HCT116 (cell line): ENCODE data around the gene APOBEC3A. TPM values are rescaled to one million over a fixed set of nuclear protein-coding genes. Genes with fewer than 3 reads are reported as not detected.

Experiments
- ATAC-seq: fragments of 200-7000 bp; cut with Tn5 transposase; 2 replicates; pipeline ENCODE4 v1.9.1; 2020; ENCODE audit warnings: mild to moderate bottlenecking, moderate library complexity
- BruUV-seq: library from RNA; stranded (reverse); fragments of 400-500 nt; replicated peaks from 2 replicates; lab custom pipeline; 2021; lab: Mats Ljungman, UMichigan
- CTCF ChIA-PET: fragments of 300-600 bp; sonication (Branson Sonifier 250); formaldehyde crosslinking; loops from one replicate; lab custom pipeline; 2021; ENCODE audit warnings: antibody characterized with exemption; lab: Charles Lee
- POLR2A ChIA-PET: fragments of 300-600, 350-600 bp; sonication (Branson Sonifier 250); formaldehyde crosslinking; loops from one replicate; lab custom pipeline; 2021; ENCODE audit warnings: antibody characterized with exemption; lab: Charles Lee
- RAD21 ChIA-PET, 2 experiments: fragments of 300-600 bp; sonication (Branson Sonifier 250); formaldehyde crosslinking; loops; one replicate each; lab custom pipeline; 2023; ENCODE audit warnings: low total read pairs in 2 of 2; ENCODE audit not compliant: uncharacterized antibody in 2 of 2, unreplicated experiment in 2 of 2, low non-redundant PET in 1 of 2; lab: Charles Lee
- DNase-seq: peaks from one replicate; pipeline ENCODE4 v3.0.0-alpha.2; 2010; ENCODE audit warnings: low read depth, low spot score
- H2AFZ ChIP-seq: fragments of 200-600 bp; shearing (Covaris generic), sonication (generic); 2 replicates; pipeline ENCODE4 v1.6.1; 2017; ENCODE audit warnings: low read depth, mixed run types, mixed read lengths, antibody characterized with exemption, low read length; ENCODE audit not compliant: poor library complexity, severe bottlenecking
- H3K27ac ChIP-seq: 2 replicates; pipeline ENCODE4 v1.5.1; 2012; ENCODE audit warnings: low read depth, low read length
- H3K27me3 ChIP-seq: fragments of 200-600 bp; sonication (generic); 2 replicates; pipeline ENCODE4 v1.6.1; 2016; ENCODE audit warnings: mixed run types, low read length, mixed read lengths; ENCODE audit not compliant: insufficient read depth
- H3K36me3 ChIP-seq, 2 experiments: fragments of 200-500 bp in 1 of 2; fragments of 200-600 bp in 1 of 2; sonication (Bioruptor generic) in 1 of 2; sonication (generic) in 1 of 2; 2 replicates each; pipeline versions ENCODE4 v1.5.1 to v1.6.1; 2014 to 2016; ENCODE audit warnings: low read length in 2 of 2, inconsistent platforms in 1 of 2, mixed read lengths in 1 of 2, mixed run types in 1 of 2; ENCODE audit not compliant: insufficient read depth in 2 of 2, control insufficient read depth in 1 of 2
- H3K4me1 ChIP-seq, 2 experiments: fragments of 200-600 bp in 1 of 2; sonication (generic) in 1 of 2; 2 replicates each; pipeline versions ENCODE4 v1.5.1 to v1.6.1; 2012 to 2017; ENCODE audit warnings: low read length in 2 of 2, inconsistent platforms in 1 of 2, mild to moderate bottlenecking in 1 of 2, mixed read lengths in 1 of 2, mixed run types in 1 of 2, moderate library complexity in 1 of 2; ENCODE audit not compliant: insufficient read depth in 2 of 2, control insufficient read depth in 1 of 2
- H3K4me2 ChIP-seq: fragments of 200-600 bp; sonication (generic); 2 replicates; pipeline ENCODE4 v1.6.1; 2017; ENCODE audit warnings: mixed run types, low read length, mixed read lengths
- H3K4me3 ChIP-seq, 2 experiments: fragments of 200-600 bp in 1 of 2; sonication (generic) in 1 of 2; replicated peaks in 1 of 2; 2 replicates each; pipeline ENCODE4 v1.5.1; 2011 to 2016; ENCODE audit warnings: low read length in 2 of 2, control low read depth in 1 of 2, low read depth in 1 of 2, mild to moderate bottlenecking in 1 of 2, mixed read lengths in 1 of 2, mixed run types in 1 of 2
- H3K79me2 ChIP-seq: fragments of 200-600 bp; sonication (generic); 2 replicates; pipeline ENCODE4 v1.6.1; 2017; ENCODE audit warnings: mild to moderate bottlenecking, mixed run types, low read length, moderate library complexity, mixed read lengths; ENCODE audit not compliant: insufficient read depth
- H3K9ac ChIP-seq: fragments of 200-600 bp; sonication (generic); 2 replicates; pipeline ENCODE4 v1.6.1; 2016; ENCODE audit warnings: low read length, mixed read lengths
- H3K9me2 ChIP-seq: fragments of 200-600 bp; sonication (generic), shearing (Covaris generic); 2 replicates; pipeline ENCODE4 v1.6.1; 2017; ENCODE audit warnings: mixed run types, mild to moderate bottlenecking, moderate library complexity; ENCODE audit not compliant: insufficient read depth
- H3K9me3 ChIP-seq, 2 experiments: fragments of 200-500 bp in 1 of 2; fragments of 200-600 bp in 1 of 2; sonication (Bioruptor generic) in 1 of 2; sonication (generic) in 1 of 2; 2 replicates each; pipeline ENCODE4 v1.6.1; 2014 to 2017; ENCODE audit warnings: low read length in 2 of 2, mixed read lengths in 2 of 2, inconsistent platforms in 1 of 2, low read depth in 1 of 2, mild to moderate bottlenecking in 1 of 2, mixed run types in 1 of 2, moderate library complexity in 1 of 2; ENCODE audit not compliant: control insufficient read depth in 1 of 2, insufficient read depth in 1 of 2
- H4K20me1 ChIP-seq: fragments of 200-600 bp; sonication (generic), shearing (Covaris generic); 2 replicates; pipeline ENCODE4 v1.6.1; 2017; ENCODE audit warnings: mixed run types, mild to moderate bottlenecking, moderate library complexity; ENCODE audit not compliant: insufficient read depth
- ELF1 ChIP-seq: IDR thresholded peaks from 2 replicates; pipeline ENCODE4 v1.6.1; 2012; ENCODE audit warnings: low read depth, borderline replicate concordance
- JUND ChIP-seq: IDR thresholded peaks from 2 replicates; pipeline ENCODE4 v1.6.1; 2012
- MAX ChIP-seq: IDR thresholded peaks from 2 replicates; pipeline ENCODE4 v1.6.1; 2012
- SIN3A ChIP-seq: IDR thresholded peaks from 2 replicates; pipeline ENCODE4 v1.6.1; 2012; ENCODE audit warnings: low read depth
- ZBTB33 ChIP-seq: IDR thresholded peaks from 2 replicates; pipeline ENCODE4 v1.6.1; 2011; ENCODE audit warnings: mild to moderate bottlenecking, low read length, moderate library complexity; ENCODE audit not compliant: insufficient replicate concordance; ENCODE audit errors: extremely low read depth
- intact Hi-C: fragments of 100-400 bp; cut with micrococcal nuclease; formaldehyde crosslinking; loops from 2 replicates; pipeline ENCODE4 v1.10.0; 2022
- total RNA-seq: library from RNA; stranded (reverse); gene quantifications from one replicate; pipeline ENCODE4 v1.2.1, GENCODE V29; 2021; ENCODE audit not compliant: unreplicated experiment
- TF ChIP-seq, protein P1 (sequence below): IDR thresholded peaks from 2 replicates; pipeline ENCODE4 v1.6.1; 2012; ENCODE audit warnings: low read depth

The APOBEC3A gene
- total RNA-seq, 1 experiment from 2014 or later = not detected

- H2AFZ ChIP-seq = no peak overlapping the region
- H3K4me2 ChIP-seq = no peak overlapping the region
- H4K20me1 ChIP-seq = no peaks in the 10 kb centered on the region
- ATAC-seq (no peak), DNase-seq (no peak)
- TF ChIP-seq, protein P1, sequence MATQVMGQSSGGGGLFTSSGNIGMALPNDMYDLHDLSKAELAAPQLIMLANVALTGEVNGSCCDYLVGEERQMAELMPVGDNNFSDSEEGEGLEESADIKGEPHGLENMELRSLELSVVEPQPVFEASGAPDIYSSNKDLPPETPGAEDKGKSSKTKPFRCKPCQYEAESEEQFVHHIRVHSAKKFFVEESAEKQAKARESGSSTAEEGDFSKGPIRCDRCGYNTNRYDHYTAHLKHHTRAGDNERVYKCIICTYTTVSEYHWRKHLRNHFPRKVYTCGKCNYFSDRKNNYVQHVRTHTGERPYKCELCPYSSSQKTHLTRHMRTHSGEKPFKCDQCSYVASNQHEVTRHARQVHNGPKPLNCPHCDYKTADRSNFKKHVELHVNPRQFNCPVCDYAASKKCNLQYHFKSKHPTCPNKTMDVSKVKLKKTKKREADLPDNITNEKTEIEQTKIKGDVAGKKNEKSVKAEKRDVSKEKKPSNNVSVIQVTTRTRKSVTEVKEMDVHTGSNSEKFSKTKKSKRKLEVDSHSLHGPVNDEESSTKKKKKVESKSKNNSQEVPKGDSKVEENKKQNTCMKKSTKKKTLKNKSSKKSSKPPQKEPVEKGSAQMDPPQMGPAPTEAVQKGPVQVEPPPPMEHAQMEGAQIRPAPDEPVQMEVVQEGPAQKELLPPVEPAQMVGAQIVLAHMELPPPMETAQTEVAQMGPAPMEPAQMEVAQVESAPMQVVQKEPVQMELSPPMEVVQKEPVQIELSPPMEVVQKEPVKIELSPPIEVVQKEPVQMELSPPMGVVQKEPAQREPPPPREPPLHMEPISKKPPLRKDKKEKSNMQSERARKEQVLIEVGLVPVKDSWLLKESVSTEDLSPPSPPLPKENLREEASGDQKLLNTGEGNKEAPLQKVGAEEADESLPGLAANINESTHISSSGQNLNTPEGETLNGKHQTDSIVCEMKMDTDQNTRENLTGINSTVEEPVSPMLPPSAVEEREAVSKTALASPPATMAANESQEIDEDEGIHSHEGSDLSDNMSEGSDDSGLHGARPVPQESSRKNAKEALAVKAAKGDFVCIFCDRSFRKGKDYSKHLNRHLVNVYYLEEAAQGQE = no peak
- TF ChIP-seq MAX (no peak), SIN3A (no peak), ELF1 (no peak), JUND (no peak), ZBTB33 (no peak)
- intact Hi-C loops = no loop called here
- peaks cover 9% of the 10 kb centered on the region; the same call in 1 of the 2 replicates for H3K27me3 ChIP-seq
- H3K9me2 ChIP-seq = no peaks in the 10 kb centered on the region
- no peak overlapping the region for H3K4me3 ChIP-seq
- H3K4me1 ChIP-seq = peaks cover 0 to 5% of the 10 kb centered on the region in 2 experiments; a peak in 1 of 4 replicates
- ChIA-PET CTCF (no interaction called here), RAD21 (no interaction called here), POLR2A (no interaction called here)
- H3K27ac ChIP-seq = no peak overlapping the region
- no peak overlapping the region for H3K9ac ChIP-seq
- H3K36me3 ChIP-seq = no peaks in the 10 kb centered on the region
- H3K9me3 ChIP-seq = no peaks in the 10 kb centered on the region
- H3K79me2 ChIP-seq = no peaks in the 10 kb centered on the region
- no TSS peak for BruUV-seq
Measured at GRCh38 chr22:38943882-38944281, 13.5 kb upstream of the APOBEC3A start.
